ENCODE results near the gene CNNM4. TPM values are rescaled to one million over a fixed set of nuclear protein-coding genes. Genes with fewer than 3 reads are reported as not detected.

CNNM4 gene
- total and polyA plus RNA-seq, 5 donors: 10.4 to 24.9 (median 19.3) TPM

DNA sequence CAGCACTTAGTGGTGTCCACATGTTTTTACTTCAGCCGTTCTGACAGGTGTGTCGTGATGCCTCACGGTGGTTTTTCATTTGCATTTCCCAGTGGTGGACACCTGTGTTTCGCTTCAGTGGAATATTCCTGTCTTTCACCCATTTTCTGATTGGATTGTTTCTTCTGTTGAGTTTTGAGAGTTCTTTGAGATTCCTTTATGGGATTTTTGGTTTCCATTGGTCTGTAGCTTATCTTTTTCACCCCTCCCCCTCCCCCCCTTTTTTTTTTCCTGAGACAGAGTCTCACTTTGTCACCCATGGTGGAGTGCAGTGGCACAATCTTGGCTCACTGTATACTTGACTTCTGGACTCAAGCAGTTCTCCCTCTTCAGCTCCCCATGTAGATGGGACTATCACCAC lies 75.1 kb downstream of the CNNM4 start:
- no peaks in the 10 kb centered on the region for H3K27me3 ChIP-seq (ENCODE audit: control insufficient read depth, insufficient read depth)
- intact Hi-C loops (cut with DNase I): no loop called here
- DNase-seq (no peak), ATAC-seq (no peak)
- peaks cover 7% of the 10 kb centered on the region for H3K4me1 ChIP-seq (ENCODE audit: control insufficient read depth, insufficient read depth, low read length)
- no peaks in the 10 kb centered on the region for H3K9me3 ChIP-seq (ENCODE audit: control insufficient read depth, low read length)
- WGBS: 97% methylated on average over 4 of the region's 4 CpGs
- no peak overlapping the region for H3K4me3 ChIP-seq (ENCODE audit: low read length)
- no peak overlapping the region for H3K27ac ChIP-seq (ENCODE audit: low read length)

DNA sequence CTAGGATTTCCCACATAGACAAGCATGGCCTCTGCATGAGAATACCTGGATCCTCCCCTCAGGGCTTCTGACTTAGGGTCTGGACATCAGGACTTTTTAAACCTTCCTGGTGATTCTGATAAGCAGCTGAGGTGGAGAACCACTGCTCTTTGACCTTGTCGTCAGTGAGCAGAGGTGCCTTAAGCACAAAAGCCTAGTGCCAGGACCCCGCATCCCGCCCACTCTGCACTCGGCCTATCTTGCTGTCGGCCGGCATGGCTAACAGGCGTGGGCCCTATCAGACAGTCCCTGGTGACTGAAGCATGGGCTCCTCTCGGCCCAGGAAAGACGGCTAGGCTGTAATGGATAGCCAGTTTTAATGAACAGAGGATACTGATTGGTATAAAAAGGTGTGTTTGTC lies 76.9 kb downstream of the CNNM4 start:
- no peak overlapping the region for H3K4me3 ChIP-seq (ENCODE audit: low read length)
- H3K4me1 ChIP-seq (ENCODE audit: control insufficient read depth, insufficient read depth, low read length): peaks cover 7% of the 10 kb centered on the region
- H3K27me3 ChIP-seq (ENCODE audit: control insufficient read depth, insufficient read depth): no peaks in the 10 kb centered on the region
- ATAC-seq: no peak
- 72% methylated on average over 9 of the region's 9 CpGs for WGBS
- intact Hi-C loops (cut with DNase I): no loop called here
- H3K9me3 ChIP-seq (ENCODE audit: control insufficient read depth, low read length): no peaks in the 10 kb centered on the region
- DNase-seq: peak in 2 of 3 donors; percentile 27 to 51
- H3K27ac ChIP-seq (ENCODE audit: low read length): no peak overlapping the region

DNA sequence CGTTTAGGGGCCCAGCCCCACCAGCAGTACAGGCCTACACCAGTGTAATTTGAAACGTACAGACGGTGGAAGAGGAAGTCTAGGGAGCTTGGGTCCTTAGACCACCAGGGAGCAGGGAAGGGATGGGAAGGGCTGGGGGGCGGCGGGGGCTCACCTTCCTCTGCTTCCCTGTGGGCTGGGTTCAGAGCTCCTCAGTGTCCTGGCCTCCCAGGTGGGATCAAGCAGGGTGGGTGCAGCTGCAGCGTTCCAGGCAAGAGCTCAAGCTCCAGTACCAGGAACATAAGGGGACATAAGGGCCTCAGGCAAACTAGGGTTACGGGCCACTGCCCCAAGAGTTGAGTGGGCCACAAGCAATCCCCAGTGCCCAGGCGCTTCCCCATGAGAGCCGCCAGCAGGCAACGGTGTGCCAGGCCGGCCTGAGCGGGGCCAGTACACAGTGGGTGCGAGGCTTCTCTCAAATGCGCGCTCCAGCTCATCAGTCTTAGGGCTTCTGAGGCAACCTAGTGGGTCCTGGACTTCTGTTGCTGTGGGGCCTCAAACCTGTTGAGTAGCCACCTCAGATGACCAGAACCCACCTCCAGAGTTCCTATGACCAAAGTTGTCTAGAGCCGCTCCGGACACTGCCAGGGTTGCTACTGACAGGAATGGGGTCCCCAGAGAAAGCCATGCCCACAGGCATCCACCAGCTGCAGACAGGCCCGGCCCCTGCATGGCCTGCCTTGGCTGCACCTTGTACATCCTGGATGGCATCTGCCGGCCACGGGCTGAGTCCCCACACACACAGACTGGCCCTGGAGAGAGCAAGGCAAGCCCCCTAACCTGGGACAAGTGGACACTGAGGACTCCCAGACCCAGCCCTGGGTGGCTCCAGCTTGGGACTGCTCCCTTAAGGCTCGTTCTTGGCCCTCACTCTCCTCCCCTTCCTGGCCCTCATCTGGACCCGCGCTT lies 77.9 kb downstream of the CNNM4 start:
- peaks cover 3% of the 10 kb centered on the region for H3K4me1 ChIP-seq (ENCODE audit: control insufficient read depth, insufficient read depth, low read length)
- no peak overlapping the region for H3K27ac ChIP-seq (ENCODE audit: low read length)
- H3K4me3 ChIP-seq (ENCODE audit: low read length): no peak overlapping the region
- intact Hi-C loops (cut with DNase I): no loop called here
- no peaks in the 10 kb centered on the region for H3K9me3 ChIP-seq (ENCODE audit: control insufficient read depth, low read length)
- 87% methylated on average over 23 of the region's 23 CpGs for WGBS
- ATAC-seq: no peak
- peak in 2 of 3 donors; percentile 41 to 49 for DNase-seq
- no peaks in the 10 kb centered on the region for H3K27me3 ChIP-seq (ENCODE audit: control insufficient read depth, insufficient read depth)

DNA sequence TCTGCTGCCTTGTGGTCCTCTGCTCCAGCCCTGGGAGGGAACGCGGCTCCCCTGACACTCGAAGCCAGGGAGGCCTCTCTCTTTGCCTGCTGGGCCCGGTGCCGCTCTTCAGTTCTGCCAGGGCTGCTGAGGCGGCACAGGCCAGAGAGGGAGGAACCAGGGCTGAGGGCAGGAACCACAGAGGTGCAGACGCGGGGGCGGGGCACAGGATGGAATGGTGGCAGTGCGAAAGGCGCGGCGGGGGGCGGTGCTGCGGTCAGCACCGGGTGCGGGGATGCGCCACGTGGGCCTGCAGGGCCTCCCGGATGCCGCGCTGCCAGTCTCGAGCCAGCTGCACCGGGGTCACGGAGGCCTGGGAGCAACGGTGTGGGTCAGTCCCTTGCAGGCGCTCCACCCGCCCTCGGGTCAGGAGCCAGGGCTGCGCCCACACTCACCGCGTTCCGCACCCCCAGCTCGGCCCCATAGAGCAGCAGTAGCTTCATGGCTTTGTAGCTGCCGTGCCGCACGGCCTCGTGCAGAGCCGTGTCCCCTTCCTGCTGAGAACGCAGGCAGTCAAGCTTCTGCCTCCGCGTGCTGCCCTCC lies 78.7 kb downstream of the CNNM4 start:
- Histone ChIP-seq H3K4me1 (ENCODE audit: control insufficient read depth, insufficient read depth, low read length) (peaks cover 3% of the 10 kb centered on the region), H3K27ac (ENCODE audit: low read length) (no peak overlapping the region), H3K9me3 (ENCODE audit: control insufficient read depth, low read length) (no peaks in the 10 kb centered on the region), H3K27me3 (ENCODE audit: control insufficient read depth, insufficient read depth) (no peaks in the 10 kb centered on the region), H3K4me3 (ENCODE audit: low read length) (no peak overlapping the region)
- peak; percentile 41 to 88 (median 83) for DNase-seq
- peak; percentile 16 to 42 for ATAC-seq
- WGBS: 24% methylated on average over 42 of the region's 42 CpGs
- intact Hi-C loops (cut with DNase I): no loop called here

DNA sequence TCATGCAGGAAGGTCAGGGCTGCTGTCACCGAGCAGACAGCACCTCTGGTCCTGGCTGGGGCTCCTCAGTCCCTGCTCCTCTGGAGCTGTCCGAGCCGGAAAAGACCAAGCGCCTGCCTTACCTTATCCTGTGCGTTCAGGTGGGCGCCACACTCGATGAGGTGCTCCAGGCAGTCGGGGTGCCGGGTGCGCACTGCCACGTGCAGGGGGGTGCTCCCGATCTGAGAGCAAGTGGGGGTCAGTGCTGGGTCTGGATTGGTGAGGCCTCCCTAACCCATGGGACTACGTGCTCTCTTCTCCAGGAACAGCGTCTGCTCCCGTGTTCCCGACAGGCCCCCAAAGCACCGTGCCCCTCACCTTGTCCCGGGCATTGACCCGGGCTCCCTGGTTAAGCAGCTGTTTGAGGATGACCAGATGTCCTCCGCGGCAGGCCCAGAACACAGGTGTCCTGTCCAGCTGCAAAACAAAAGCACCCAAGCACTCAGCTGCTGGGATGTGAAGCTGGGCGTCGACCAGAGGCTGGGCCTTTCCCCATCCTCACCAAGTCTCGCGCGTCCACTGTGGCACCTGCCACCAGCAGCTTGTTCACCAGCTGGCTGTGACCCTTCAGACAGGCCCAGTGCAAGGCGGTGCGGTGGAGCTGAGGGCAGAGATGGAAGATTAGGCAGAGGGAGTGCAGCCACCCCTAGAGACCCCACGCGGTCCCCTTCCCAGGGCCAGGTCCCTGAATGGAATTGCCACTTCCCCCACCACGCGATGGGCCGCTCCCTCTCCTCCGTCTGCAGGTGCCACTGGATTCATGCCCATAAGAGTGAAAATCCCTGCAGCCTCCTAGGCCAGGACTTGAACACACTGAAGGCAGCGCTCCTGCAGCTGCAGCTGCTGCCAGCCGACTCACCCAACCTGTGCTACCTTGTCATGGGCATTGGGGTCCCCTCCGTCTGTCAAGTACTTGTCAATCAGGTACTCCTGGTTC lies 79.5 kb downstream of the CNNM4 start:
- no peak for ATAC-seq
- Histone ChIP-seq H3K27me3 (ENCODE audit: control insufficient read depth, insufficient read depth) (no peaks in the 10 kb centered on the region), H3K4me3 (ENCODE audit: low read length) (no peak overlapping the region)

DNA sequence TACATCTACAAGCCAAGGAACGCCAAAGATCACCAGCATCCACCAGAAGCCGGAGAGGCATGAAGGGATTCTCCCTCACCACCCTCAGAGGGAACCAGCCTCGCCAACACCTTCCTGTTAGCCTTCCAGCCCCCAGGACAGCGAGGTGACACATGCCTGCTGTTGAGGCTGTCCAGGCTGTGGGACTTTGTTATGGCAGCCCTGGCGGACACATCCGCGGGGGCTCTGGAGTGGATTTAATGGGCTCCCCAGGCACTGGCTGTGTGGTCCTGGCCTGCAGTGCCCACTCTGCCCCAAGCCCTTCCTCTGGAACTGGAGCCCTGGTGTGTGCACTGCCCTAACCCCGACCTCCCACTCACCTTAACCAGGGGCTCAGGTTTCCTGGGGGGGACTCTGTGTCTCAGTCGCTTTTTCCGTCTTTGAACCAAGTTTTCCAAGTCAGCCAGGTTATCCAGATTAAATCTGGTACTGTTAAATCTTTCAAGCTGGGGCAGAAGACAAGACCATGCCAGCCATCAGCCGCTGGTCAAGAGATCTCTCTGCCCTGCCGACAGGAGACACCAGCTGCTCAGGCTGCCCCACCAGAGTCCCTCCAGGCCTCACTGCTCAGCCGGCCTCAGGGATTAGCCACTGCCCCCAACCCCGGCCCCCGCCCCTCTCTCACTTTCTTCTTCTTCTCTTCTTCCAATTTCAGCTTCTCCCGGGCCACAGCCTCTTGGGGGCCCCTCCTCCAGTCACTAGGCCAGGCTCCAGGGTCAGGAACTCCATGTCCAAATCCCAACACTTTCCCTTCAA lies 81.2 kb downstream of the CNNM4 start:
- intact Hi-C loops (cut with DNase I): no loop called here
- Histone ChIP-seq H3K9me3 (ENCODE audit: control insufficient read depth, low read length) (no peaks in the 10 kb centered on the region), H3K4me1 (ENCODE audit: control insufficient read depth, insufficient read depth, low read length) (peaks cover 3% of the 10 kb centered on the region), H3K27ac (ENCODE audit: low read length) (peak overlapping the region; percentile 47), H3K27me3 (ENCODE audit: control insufficient read depth, insufficient read depth) (no peaks in the 10 kb centered on the region), H3K4me3 (ENCODE audit: low read length) (peak overlapping the region; percentile 19)
- DNase-seq (peak in 1 of 3 donors; percentile 50), ATAC-seq (peak; percentile 8 to 10)
- 75% methylated on average over 16 of the region's 16 CpGs for WGBS

More for the DNA sequence above, 79.5 kb downstream of the CNNM4 start:
- WGBS: 85% methylated on average over 37 of the region's 37 CpGs
- H3K9me3 ChIP-seq (ENCODE audit: control insufficient read depth, low read length): no peaks in the 10 kb centered on the region
- DNase-seq: peak in 2 of 3 donors; percentile 52 to 57
- H3K4me1 ChIP-seq (ENCODE audit: control insufficient read depth, insufficient read depth, low read length): peaks cover 3% of the 10 kb centered on the region
- intact Hi-C loops (cut with DNase I): no loop called here
- no peak overlapping the region for H3K27ac ChIP-seq (ENCODE audit: low read length)

DNA sequence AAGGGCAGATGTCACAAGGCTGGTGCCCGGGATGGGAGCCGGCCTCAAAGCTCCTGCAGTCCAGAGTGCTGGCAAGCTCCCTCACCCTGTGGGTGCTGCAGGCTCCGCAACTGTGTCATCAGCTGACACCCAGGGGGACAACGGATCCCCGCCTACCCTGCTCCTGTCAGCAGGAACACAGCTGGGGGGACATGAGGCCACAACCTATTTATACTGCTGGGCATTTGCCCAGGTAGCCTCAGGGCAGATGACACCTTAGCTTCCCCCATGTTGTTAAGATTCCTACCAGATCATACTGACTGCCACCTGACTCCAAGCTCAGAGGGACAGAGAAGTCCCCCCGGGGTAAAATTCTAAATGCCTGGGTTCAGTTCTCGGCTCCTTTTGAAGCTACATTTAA lies 81.9 kb downstream of the CNNM4 start:
- ATAC-seq (peak; percentile 75 to 81), DNase-seq (peak; percentile 64 to 86 (median 83))
- Histone ChIP-seq H3K4me1 (ENCODE audit: control insufficient read depth, insufficient read depth, low read length) (peaks cover 3% of the 10 kb centered on the region), H3K27me3 (ENCODE audit: control insufficient read depth, insufficient read depth) (no peaks in the 10 kb centered on the region), H3K4me3 (ENCODE audit: low read length) (no peak overlapping the region), H3K9me3 (ENCODE audit: control insufficient read depth, low read length) (no peaks in the 10 kb centered on the region), H3K27ac (ENCODE audit: low read length) (peak overlapping the region; percentile 92)
- WGBS: 63% methylated on average over 7 of the region's 7 CpGs
- intact Hi-C loops (cut with DNase I): no loop called here

DNA sequence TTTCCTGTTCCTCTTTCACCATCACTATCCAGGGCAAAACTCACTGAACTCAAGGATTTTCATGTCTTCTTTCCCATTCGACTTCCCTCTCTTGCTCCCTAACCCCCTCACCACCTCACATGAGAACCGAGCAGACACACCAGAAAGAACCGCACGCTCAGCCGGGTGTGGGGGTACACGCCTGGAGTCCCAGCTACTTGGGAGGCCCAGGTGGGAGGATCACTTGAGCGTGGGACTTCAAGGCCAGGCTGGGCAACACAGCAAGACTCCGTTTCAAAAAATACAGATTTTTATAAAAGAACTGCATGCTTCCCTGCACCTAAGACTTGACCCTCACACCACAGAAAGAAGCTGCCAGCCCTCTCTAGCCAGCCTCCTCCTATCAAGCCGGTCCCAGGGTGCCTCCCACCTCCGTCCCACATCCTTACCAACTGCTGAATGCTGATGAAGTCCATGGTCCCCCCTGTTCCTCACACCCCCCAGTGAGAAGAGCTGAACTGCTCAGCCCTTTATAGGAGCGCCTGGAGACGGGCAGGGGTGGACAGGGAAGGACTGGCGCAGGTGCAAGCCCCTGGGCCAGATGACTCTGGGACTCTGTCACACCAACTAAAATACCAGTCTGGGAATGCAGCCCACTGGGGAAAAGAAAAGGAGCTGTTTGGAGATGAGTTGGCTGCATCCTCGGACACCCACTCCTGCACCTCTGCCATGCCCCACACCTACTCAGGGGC lies 83.0 kb downstream of the CNNM4 start, which contains the start of gene ANKRD23:
TSS of gene ANKRD23 (minus strand) at position 484 of the 731 bp plus-strand sequence. CDS start at position 455, 29 bp downstream.
- peak; percentile 27 to 44 for ATAC-seq
- peak within 1 kb of the TSS; percentile 92 for H3K27ac ChIP-seq (ENCODE audit: low read length)

DNA sequence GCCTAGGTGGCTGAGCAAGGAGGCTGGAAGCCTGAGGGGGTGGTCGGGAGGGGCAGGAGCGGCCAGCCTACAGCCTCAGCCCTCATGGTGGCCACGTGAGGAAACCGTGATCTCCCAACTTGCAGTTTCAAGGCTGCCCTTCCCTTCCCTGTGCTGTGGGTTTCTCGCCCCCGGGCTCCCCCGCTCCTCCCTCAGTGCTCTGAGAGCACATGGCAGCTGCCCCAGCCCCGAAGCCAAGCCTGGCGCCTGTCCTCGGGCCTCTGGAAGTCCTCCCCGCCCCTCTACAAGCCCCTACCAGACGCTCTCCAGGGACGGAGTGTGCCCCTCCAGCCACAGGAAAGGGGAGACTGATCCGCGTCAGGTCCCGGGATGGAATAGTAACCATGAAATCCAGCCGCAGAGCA lies 83.7 kb downstream of the CNNM4 start:
- Histone ChIP-seq H3K27ac (ENCODE audit: low read length) (peak overlapping the region; percentile 72), H3K27me3 (ENCODE audit: control insufficient read depth, insufficient read depth) (no peaks in the 10 kb centered on the region), H3K4me3 (ENCODE audit: low read length) (no peak overlapping the region), H3K9me3 (ENCODE audit: control insufficient read depth, low read length) (no peaks in the 10 kb centered on the region), H3K4me1 (ENCODE audit: control insufficient read depth, insufficient read depth, low read length) (peaks cover 3% of the 10 kb centered on the region)
- DNase-seq: peak in 1 of 3 donors; percentile 55
- 73% methylated on average over 17 of the region's 17 CpGs for WGBS
- intact Hi-C loops (cut with DNase I): no loop called here
- no peak for ATAC-seq

More for the DNA sequence above, 83.0 kb downstream of the CNNM4 start, which contains the start of gene ANKRD23:
- Histone ChIP-seq H3K9me3 (ENCODE audit: control insufficient read depth, low read length) (no peaks in the 10 kb centered on the region), H3K27me3 (ENCODE audit: control insufficient read depth, insufficient read depth) (no peaks in the 10 kb centered on the region), H3K4me1 (ENCODE audit: control insufficient read depth, insufficient read depth, low read length) (peaks cover 3% of the 10 kb centered on the region), H3K4me3 (ENCODE audit: low read length) (no peak within 1 kb of the TSS)
- WGBS: 86% methylated on average over 14 of the region's 14 CpGs
- intact Hi-C loops (cut with DNase I): no loop called here
- peak in 1 of 3 donors; percentile 57 for DNase-seq
